OCI-LY1 (cell line): Measurements from ENCODE around the gene KLF7.

Source experiments
- CTCF ChIP-seq: fragments of 200-600 bp; sonication (generic), shearing (Covaris generic); IDR thresholded peaks from 2 replicates; pipeline ENCODE4 v1.5.1; 2017; ENCODE audit warnings: mild to moderate bottlenecking, antibody characterized with exemption, low read length, moderate library complexity, mixed read lengths
- EZH2 ChIP-seq: fragments of 200-600 bp; sonication (generic), shearing (Covaris generic); IDR thresholded peaks from 2 replicates; pipeline ENCODE4 v1.8.0; 2017; ENCODE audit warnings: borderline replicate concordance, mixed run types, mild to moderate bottlenecking, antibody characterized with exemption, low read length, moderate library complexity, mixed read lengths

DNA sequence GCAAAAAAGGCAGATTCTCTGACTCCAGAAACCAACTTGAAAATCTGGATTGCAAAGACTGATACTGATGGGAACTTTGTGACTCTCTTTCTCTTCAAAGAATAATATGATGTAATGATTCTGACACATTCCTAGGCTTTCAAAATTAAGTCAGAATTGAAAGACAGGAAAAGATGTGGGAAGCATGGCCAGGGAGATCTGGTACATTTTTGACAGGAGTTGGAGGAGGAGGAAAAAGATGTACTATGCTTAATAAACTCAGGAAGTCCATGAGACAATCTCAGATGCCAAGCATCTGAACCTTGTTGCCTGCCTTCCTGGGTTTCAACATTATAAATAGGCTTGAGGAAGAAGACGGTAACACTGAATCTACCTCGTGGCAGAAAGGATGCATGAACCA, 34.2 kb downstream of the KLF7 start:
- TF ChIP-seq CTCF (no peak), EZH2 (no peak)
